Gastroesophageal sphincter (tissue), 3 donors: ENCODE measurements around the gene MAP7.

ENCODE experiments used
- CTCF ChIP-seq, 4 experiments: fragments of 200-600 bp in 2 of 4; fragments of 450-650 bp in 2 of 4; sonication (generic) in 1 of 4; IDR thresholded peaks; one replicate each; pipeline ENCODE4 v1.5.1; 2017 to 2019; ENCODE audit warnings: antibody characterized with exemption in 4 of 4, mild to moderate bottlenecking in 2 of 4, moderate library complexity in 2 of 4
- EP300 ChIP-seq: sonication (generic); formaldehyde crosslinking; IDR thresholded peaks from one replicate; pipeline ENCODE4 v1.6.1; 2017; ENCODE audit warnings: antibody characterized with exemption, mild to moderate bottlenecking
- POLR2A ChIP-seq, 2 donors: fragments of 450-650 bp; IDR thresholded peaks; one replicate each; pipeline ENCODE4 v1.6.1; 2017; ENCODE audit warnings: antibody characterized with exemption in 2 of 2, mild to moderate bottlenecking in 2 of 2, moderate library complexity in 1 of 2
- POLR2AphosphoS5 ChIP-seq: sonication (generic); formaldehyde crosslinking; IDR thresholded peaks from one replicate; pipeline ENCODE4 v1.6.1; 2017; ENCODE audit warnings: antibody characterized with exemption

GRCh38 chr6:136334853-136335252, 215.4 kb downstream of the MAP7 start:
- TF ChIP-seq CTCF (IDR thresholded peaks at IDR 0.05), result no peak
- no peak for TF ChIP-seq POLR2A (IDR thresholded peaks at IDR 0.05)
- no peak for TF ChIP-seq EP300
- TF ChIP-seq POLR2AphosphoS5, result no peak
